HG03521 (cell line): ENCODE measurements around the gene KLHL40.

Experiments
- ATAC-seq: cut with Tn5 transposase; IDR thresholded peaks from one replicate; pipeline ENCODE4 v1.9.1; 2021; ENCODE audit warnings: mild to moderate bottlenecking, moderate library complexity; ENCODE audit not compliant: unreplicated experiment

KLHL40 gene

GRCh38 chr3:42685363-42685881, at the start of gene KLHL40:
Gene KLHL40 (plus strand): TSS chr3:42685537. CDS start chr3:42685619, 82 bp downstream.
- ATAC-seq: no peak

GRCh38 chr3:42637001-42637400, 48.3 kb upstream of the KLHL40 start:
- no peak for ATAC-seq

GRCh38 chr3:42638339-42638842, 46.9 kb upstream of the KLHL40 start:
- peak; percentile 55 for ATAC-seq

GRCh38 chr3:42639192-42639591, 46.1 kb upstream of the KLHL40 start:
- no peak for ATAC-seq

- ATAC-seq: no peak
These were observed 45.2 kb upstream of the KLHL40 start for GRCh38 chr3:42640129-42640528.

GRCh38 chr3:42640771-42641370, 44.5 kb upstream of the KLHL40 start:
- no peak for ATAC-seq

- no peak for ATAC-seq
These were observed 37.4 kb upstream of the KLHL40 start for GRCh38 chr3:42647821-42648459.

- no peak for ATAC-seq
These were observed 36.3 kb upstream of the KLHL40 start for GRCh38 chr3:42649006-42649405.

GRCh38 chr3:42649783-42650182, 35.6 kb upstream of the KLHL40 start:
- ATAC-seq: no peak

GRCh38 chr3:42651248-42652091, 33.9 kb upstream of the KLHL40 start:
- no peak for ATAC-seq

- no peak for ATAC-seq
These were observed 33.1 kb upstream of the KLHL40 start for GRCh38 chr3:42652251-42652610.

GRCh38 chr3:42652611-42653302, 32.6 kb upstream of the KLHL40 start:
- peak; percentile 54 for ATAC-seq

GRCh38 chr3:42653303-42653559, 32.1 kb upstream of the KLHL40 start:
- no peak for ATAC-seq

- ATAC-seq: no peak
These were observed 31.6 kb upstream of the KLHL40 start, which contains the start of gene ZBTB47 for GRCh38 chr3:42653560-42654330. Gene ZBTB47 (plus strand): TSS chr3:42653697. CDS start chr3:42658356, 4,659 bp downstream.

GRCh38 chr3:42654331-42655201, 30.8 kb upstream of the KLHL40 start:
- ATAC-seq: no peak

GRCh38 chr3:42655331-42655888, 29.9 kb upstream of the KLHL40 start:
- ATAC-seq: no peak

- ATAC-seq: no peak
These were observed 29.2 kb upstream of the KLHL40 start for GRCh38 chr3:42655980-42656679.
